ENCODE data around the gene MRPS2.
"Not testable (repeated sequence)": the region's sequence is repeated elsewhere in the genome, so short reads cannot be mapped to it uniquely, and the experiment has no call there.

Gene MRPS2

GRCh38 chr9:135499326-135500070 lies 984 bp upstream of the MRPS2 start:
- DNase-seq (ENCODE audit: low spot score), result peak; percentile 87

GRCh38 chr9:135500071-135500524 lies 384 bp upstream of the MRPS2 start:
- peak; percentile 34 for DNase-seq (ENCODE audit: low spot score)

- no peak for DNase-seq (ENCODE audit: low spot score)
These were observed 1.0 kb downstream of the MRPS2 start for GRCh38 chr9:135501261-135502167.

GRCh38 chr9:135502168-135502872 lies 1.8 kb downstream of the MRPS2 start:
- no peak for DNase-seq (ENCODE audit: low spot score)

- DNase-seq (ENCODE audit: low spot score), result no peak
These were observed 2.4 kb downstream of the MRPS2 start for GRCh38 chr9:135502873-135503321.

GRCh38 chr9:135503371-135504261 lies 3.1 kb downstream of the MRPS2 start:
- DNase-seq (ENCODE audit: low spot score), result no peak

- peak; percentile 47 for DNase-seq (ENCODE audit: low spot score)
These were observed 4.1 kb downstream of the MRPS2 start for GRCh38 chr9:135504262-135505243.

GRCh38 chr9:135505406-135506187 lies 5.1 kb downstream of the MRPS2 start:
- no peak for DNase-seq (ENCODE audit: low spot score)

GRCh38 chr9:135506327-135507103 lies 6.0 kb downstream of the MRPS2 start:
- no peak for DNase-seq (ENCODE audit: low spot score)

GRCh38 chr9:135507104-135508035 lies 6.9 kb downstream of the MRPS2 start:
- no peak for DNase-seq (ENCODE audit: low spot score)

GRCh38 chr9:135508211-135508820 lies 7.8 kb downstream of the MRPS2 start:
- no peak for DNase-seq (ENCODE audit: low spot score)

GRCh38 chr9:135509458-135509857 lies 9.0 kb downstream of the MRPS2 start:
- no peak for DNase-seq (ENCODE audit: low spot score)

- no peak for DNase-seq (ENCODE audit: low spot score)
These were observed 11.7 kb downstream of the MRPS2 start for GRCh38 chr9:135512241-135512603.

- DNase-seq (ENCODE audit: low spot score), result peak; percentile 52
These were observed 12.4 kb downstream of the MRPS2 start for GRCh38 chr9:135512904-135513303.

- DNase-seq (ENCODE audit: low spot score), result no peak
These were observed 12.9 kb downstream of the MRPS2 start for GRCh38 chr9:135513351-135513846.

- not testable (repeated sequence) for DNase-seq (ENCODE audit: low spot score)
These were observed 13.4 kb downstream of the MRPS2 start for GRCh38 chr9:135513906-135514305.

All from SW480 (cell line).